HG02759 (cell line): ENCODE results near the gene GRIK4.

ENCODE experiments used
- ATAC-seq: cut with Tn5 transposase; IDR thresholded peaks from one replicate; pipeline ENCODE4 v1.9.1; 2021; ENCODE audit warnings: mild to moderate bottlenecking, moderate library complexity; ENCODE audit not compliant: unreplicated experiment

GRIK4 gene

GRCh38 chr11:120662071-120662676, 150.6 kb downstream of the GRIK4 start:
- no peak for ATAC-seq

- ATAC-seq, result no peak
Observed at GRCh38 chr11:120663142-120663541, 151.6 kb downstream of the GRIK4 start.

GRCh38 chr11:120666121-120666639, 154.6 kb downstream of the GRIK4 start:
- ATAC-seq, result no peak

GRCh38 chr11:120667281-120667680, 155.7 kb downstream of the GRIK4 start:
- no peak for ATAC-seq

GRCh38 chr11:120667934-120668333, 156.4 kb downstream of the GRIK4 start:
- ATAC-seq, result no peak

- no peak for ATAC-seq
Observed at GRCh38 chr11:120668537-120668936, 157.0 kb downstream of the GRIK4 start.

GRCh38 chr11:120674542-120674941, 163.0 kb downstream of the GRIK4 start:
- no peak for ATAC-seq

- ATAC-seq, result no peak
Observed at GRCh38 chr11:120675171-120675570, 163.6 kb downstream of the GRIK4 start.

GRCh38 chr11:120676991-120677390, 165.4 kb downstream of the GRIK4 start:
- no peak for ATAC-seq

- ATAC-seq, result no peak
Observed at GRCh38 chr11:120680322-120680721, 168.8 kb downstream of the GRIK4 start.

- no peak for ATAC-seq
Observed at GRCh38 chr11:120681434-120682331, 170.1 kb downstream of the GRIK4 start.

- no peak for ATAC-seq
Observed at GRCh38 chr11:120682332-120682649, 170.7 kb downstream of the GRIK4 start.

GRCh38 chr11:120682866-120683265, 171.3 kb downstream of the GRIK4 start:
- no peak for ATAC-seq

GRCh38 chr11:120686516-120686915, 175.0 kb downstream of the GRIK4 start:
- ATAC-seq, result no peak

GRCh38 chr11:120688163-120688562, 176.6 kb downstream of the GRIK4 start:
- no peak for ATAC-seq

- ATAC-seq, result no peak
Observed at GRCh38 chr11:120689596-120690275, 178.2 kb downstream of the GRIK4 start.

GRCh38 chr11:120690406-120690805, 178.9 kb downstream of the GRIK4 start:
- ATAC-seq, result no peak

- ATAC-seq, result no peak
Observed at GRCh38 chr11:120694726-120695125, 183.2 kb downstream of the GRIK4 start.

- ATAC-seq, result no peak
Observed at GRCh38 chr11:120695426-120695825, 183.9 kb downstream of the GRIK4 start.

- no peak for ATAC-seq
Observed at GRCh38 chr11:120695939-120696338, 184.4 kb downstream of the GRIK4 start.

GRCh38 chr11:120696597-120697218, 185.2 kb downstream of the GRIK4 start:
- ATAC-seq, result no peak
